ENCODE results near the gene TEX9.

Gene TEX9

GRCh38 chr15:56351353-56351752, 13.9 kb upstream of the TEX9 start:
- Histone ChIP-seq H3K36me3 (replicated peaks; ENCODE audit: low read depth, low read length) (no peaks in the 10 kb centered on the region), H3K79me2 (ENCODE audit: low read length) (no peaks in the 10 kb centered on the region), H3K4me1 (ENCODE audit: low read length) (peaks cover 3% of the 10 kb centered on the region), H3K4me3 (ENCODE audit: low read length) (no peak overlapping the region), H3K4me2 (ENCODE audit: low read length) (no peak overlapping the region), H4K20me1 (ENCODE audit: insufficient read depth, low read length) (no peaks in the 10 kb centered on the region), H2AFZ (ENCODE audit: low read depth, low read length) (no peak overlapping the region), H3K9me3 (ENCODE audit: insufficient read depth, low read length) (no peaks in the 10 kb centered on the region), H3K27me3 (ENCODE audit: low read depth, low read length) (no peaks in the 10 kb centered on the region), H3K9ac (ENCODE audit: low read length) (no peak overlapping the region), H3K27ac (ENCODE audit: low read length) (no peak overlapping the region)
- TF ChIP-seq EZH2phosphoT487 (IDR thresholded peaks at IDR 0.05; ENCODE audit: low read depth), result no peak

DNA sequence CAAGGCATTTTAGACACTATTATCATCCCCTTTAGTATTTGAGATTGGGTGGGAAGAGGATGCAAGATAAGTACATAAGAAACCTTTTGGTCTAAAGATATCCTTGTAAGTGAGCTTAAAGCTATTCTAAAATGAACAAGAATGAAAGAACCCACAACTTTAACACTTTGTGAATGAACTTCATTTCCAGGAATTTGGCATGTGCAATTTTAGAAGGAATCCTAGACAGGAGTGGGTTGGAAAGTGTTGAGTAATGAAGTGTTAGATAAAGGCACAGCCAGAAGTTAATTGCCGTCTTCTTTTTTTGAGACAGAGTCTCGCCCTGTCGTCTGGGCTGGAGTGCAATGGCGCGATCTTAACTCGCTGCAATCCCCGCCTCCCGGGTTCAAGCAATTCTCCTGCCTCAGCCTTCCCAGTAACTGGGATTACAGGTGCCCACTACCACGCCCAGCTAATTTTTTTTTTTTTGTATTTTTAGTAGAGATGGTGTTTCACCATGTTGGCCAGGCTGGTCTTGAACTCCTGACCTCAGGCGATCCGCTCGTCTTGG, 13.2 kb upstream of the TEX9 start:
- no peaks in the 10 kb centered on the region for H3K36me3 ChIP-seq (replicated peaks; ENCODE audit: low read depth, low read length)

DNA sequence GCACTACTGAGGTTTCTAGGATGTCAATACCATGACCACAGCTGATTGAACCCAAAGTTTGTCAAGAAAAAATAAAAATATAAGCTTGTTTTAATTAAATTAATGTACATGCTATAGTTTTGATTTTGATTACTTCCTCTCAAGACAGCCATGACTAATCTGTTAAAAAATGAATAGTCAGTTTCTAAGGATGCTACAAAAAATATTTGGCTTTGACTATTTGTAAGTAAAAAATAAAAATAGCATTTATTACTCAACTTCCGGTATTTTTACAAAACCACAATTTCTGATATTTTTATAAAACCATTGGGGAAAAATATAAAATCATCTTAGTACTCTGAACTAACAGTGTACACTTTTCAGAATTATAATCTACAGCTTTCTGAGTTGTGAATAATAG, 12.1 kb upstream of the TEX9 start:
- Histone ChIP-seq H3K9ac (ENCODE audit: low read length) (no peak overlapping the region), H3K4me3 (ENCODE audit: low read length) (no peak overlapping the region), H3K4me1 (ENCODE audit: low read length) (peaks cover 9% of the 10 kb centered on the region), H3K4me2 (ENCODE audit: low read length) (no peak overlapping the region), H3K27me3 (ENCODE audit: low read depth, low read length) (no peaks in the 10 kb centered on the region), H3K79me2 (ENCODE audit: low read length) (no peaks in the 10 kb centered on the region), H2AFZ (ENCODE audit: low read depth, low read length) (no peak overlapping the region), H3K36me3 (replicated peaks; ENCODE audit: low read depth, low read length) (no peaks in the 10 kb centered on the region), H3K27ac (ENCODE audit: low read length) (no peak overlapping the region), H3K9me3 (ENCODE audit: insufficient read depth, low read length) (no peaks in the 10 kb centered on the region), H4K20me1 (ENCODE audit: insufficient read depth, low read length) (no peaks in the 10 kb centered on the region)
- no peak for TF ChIP-seq EZH2phosphoT487 (IDR thresholded peaks at IDR 0.05; ENCODE audit: low read depth)
- TF ChIP-seq CTCF (IDR thresholded peaks at IDR 0.05; ENCODE audit: low read depth, low read length), result no peak

More for the DNA sequence above, 13.2 kb upstream of the TEX9 start:
- H3K79me2 ChIP-seq (ENCODE audit: low read length), result no peaks in the 10 kb centered on the region
- no peaks in the 10 kb centered on the region for H3K9me3 ChIP-seq (ENCODE audit: insufficient read depth, low read length)
- H2AFZ ChIP-seq (ENCODE audit: low read depth, low read length), result no peak overlapping the region
- H3K27ac ChIP-seq (ENCODE audit: low read length), result no peak overlapping the region
- H3K4me2 ChIP-seq (ENCODE audit: low read length), result no peak overlapping the region
- no peaks in the 10 kb centered on the region for H4K20me1 ChIP-seq (ENCODE audit: insufficient read depth, low read length)
- H3K9ac ChIP-seq (ENCODE audit: low read length), result no peak overlapping the region
- peaks cover 9% of the 10 kb centered on the region for H3K4me1 ChIP-seq (ENCODE audit: low read length)
- TF ChIP-seq EZH2phosphoT487 (IDR thresholded peaks at IDR 0.05; ENCODE audit: low read depth) (no peak), CTCF (IDR thresholded peaks at IDR 0.05; ENCODE audit: low read depth, low read length) (no peak)
- no peaks in the 10 kb centered on the region for H3K27me3 ChIP-seq (ENCODE audit: low read depth, low read length)
- no peak overlapping the region for H3K4me3 ChIP-seq (ENCODE audit: low read length)

- no peaks in the 10 kb centered on the region for H3K27me3 ChIP-seq (ENCODE audit: low read depth, low read length)
- no peak overlapping the region for H2AFZ ChIP-seq (ENCODE audit: low read depth, low read length)
- H3K4me1 ChIP-seq (ENCODE audit: low read length), result peaks cover 9% of the 10 kb centered on the region
- no peaks in the 10 kb centered on the region for H3K9me3 ChIP-seq (ENCODE audit: insufficient read depth, low read length)
- no peak overlapping the region for H3K4me2 ChIP-seq (ENCODE audit: low read length)
- no peaks in the 10 kb centered on the region for H4K20me1 ChIP-seq (ENCODE audit: insufficient read depth, low read length)
- no peak overlapping the region for H3K4me3 ChIP-seq (ENCODE audit: low read length)
- H3K36me3 ChIP-seq (replicated peaks; ENCODE audit: low read depth, low read length), result no peaks in the 10 kb centered on the region
- H3K9ac ChIP-seq (ENCODE audit: low read length), result no peak overlapping the region
- no peak overlapping the region for H3K27ac ChIP-seq (ENCODE audit: low read length)
- TF ChIP-seq EZH2phosphoT487 (IDR thresholded peaks at IDR 0.05; ENCODE audit: low read depth) (no peak), CTCF (IDR thresholded peaks at IDR 0.05; ENCODE audit: low read depth, low read length) (no peak)
- H3K79me2 ChIP-seq (ENCODE audit: low read length), result no peaks in the 10 kb centered on the region
These were observed 11.5 kb upstream of the TEX9 start for GRCh38 chr15:56353740-56354139.
